MM.1S (cell line): ENCODE results near the gene NDUFS8.

Source experiments
- DNase-seq: peaks from one replicate; pipeline ENCODE4 v3.0.0-alpha.2; 2015
- H2AFZ ChIP-seq: fragments of 300-600 bp; sonication (generic); 2 replicates; pipeline ENCODE4 v1.6.0; 2016; ENCODE audit warnings: antibody characterized with exemption, low read length
- H3F3A ChIP-seq: fragments of 300-600 bp; sonication (generic); 2 replicates; pipeline ENCODE4 v1.6.1; 2016; ENCODE audit warnings: mild to moderate bottlenecking, antibody characterized with exemption, low read length, moderate library complexity, mixed read lengths; ENCODE audit not compliant: insufficient read depth
- H3K27ac ChIP-seq: fragments of 300-600 bp; sonication (generic); 2 replicates; pipeline ENCODE4 v1.5.1; 2016; ENCODE audit warnings: mild to moderate bottlenecking, low read length
- H3K27me3 ChIP-seq: fragments of 300-600 bp; sonication (generic); replicated peaks from 2 replicates; pipeline ENCODE4 v1.6.0; 2016; ENCODE audit warnings: low read length; ENCODE audit not compliant: insufficient read depth
- H3K36me3 ChIP-seq: fragments of 300-600 bp; sonication (generic); replicated peaks from 2 replicates; pipeline ENCODE4 v1.6.1; 2016; ENCODE audit warnings: mild to moderate bottlenecking, low read length, mixed read lengths; ENCODE audit not compliant: insufficient read depth
- H3K4me1 ChIP-seq: fragments of 300-600 bp; sonication (generic); 2 replicates; pipeline ENCODE4 v1.6.1; 2016; ENCODE audit warnings: low read length, mixed read lengths
- H3K4me2 ChIP-seq: fragments of 300-600 bp; sonication (generic); 2 replicates; pipeline ENCODE4 v1.6.0; 2016; ENCODE audit warnings: low read depth, low read length
- H3K4me3 ChIP-seq: fragments of 300-600 bp; sonication (generic); 2 replicates; pipeline ENCODE4 v1.5.1; 2016; ENCODE audit warnings: low read length, mixed read lengths
- H3K79me2 ChIP-seq: fragments of 300-600 bp; sonication (generic); 2 replicates; pipeline ENCODE4 v1.6.1; 2016; ENCODE audit warnings: mixed run types, low read length, mixed read lengths
- H3K9ac ChIP-seq: fragments of 300-600 bp; sonication (generic); 2 replicates; pipeline ENCODE4 v1.6.1; 2016; ENCODE audit warnings: low read length, mixed read lengths
- H3K9me2 ChIP-seq: fragments of 300-600 bp; sonication (generic); replicated peaks from 2 replicates; pipeline ENCODE4 v1.6.1; 2016; ENCODE audit warnings: mild to moderate bottlenecking, low read length, mixed read lengths; ENCODE audit not compliant: insufficient read depth
- H3K9me3 ChIP-seq: fragments of 300-600 bp; sonication (generic); replicated peaks from 2 replicates; pipeline ENCODE4 v1.6.1; 2016; ENCODE audit warnings: mild to moderate bottlenecking, low read length, mixed read lengths; ENCODE audit not compliant: insufficient read depth
- H4K20me1 ChIP-seq: fragments of 300-600 bp; sonication (generic); 2 replicates; pipeline ENCODE4 v1.6.1; 2016; ENCODE audit warnings: mild to moderate bottlenecking, low read length, moderate library complexity, mixed read lengths; ENCODE audit not compliant: insufficient read depth
- CTCF ChIP-seq: fragments of 300-600 bp; sonication (generic); IDR thresholded peaks from 2 replicates; pipeline ENCODE4 v1.5.1; 2016; ENCODE audit warnings: antibody characterized with exemption, low read length, mixed read lengths
- EZH2 ChIP-seq: fragments of 300-600 bp; sonication (generic); optimal IDR thresholded peaks from 2 replicates; pipeline ENCODE3; 2017; ENCODE audit warnings: low read depth, mild to moderate bottlenecking, antibody characterized with exemption, low read length, mixed read lengths
- EZH2phosphoT487 ChIP-seq: fragments of 300-600 bp; sonication (generic); IDR thresholded peaks from 2 replicates; pipeline ENCODE4 v1.6.1; 2018; ENCODE audit warnings: antibody characterized with exemption, low read length

Gene NDUFS8

GRCh38 chr11:68024508-68024907 lies 6.0 kb upstream of the NDUFS8 start:
- Histone ChIP-seq H2AFZ (no peak overlapping the region), H3K4me3 (no peak overlapping the region), H3K4me1 (peaks cover 11% of the 10 kb centered on the region), H3K27me3 (no peaks in the 10 kb centered on the region), H3K4me2 (no peak overlapping the region), H3F3A (no peaks in the 10 kb centered on the region), H3K9ac (no peak overlapping the region), H3K9me2 (no peaks in the 10 kb centered on the region), H3K79me2 (peaks cover 13% of the 10 kb centered on the region), H3K9me3 (no peaks in the 10 kb centered on the region), H3K27ac (no peak overlapping the region), H3K36me3 (no peaks in the 10 kb centered on the region), H4K20me1 (no peaks in the 10 kb centered on the region)
- TF ChIP-seq EZH2phosphoT487 (no peak), EZH2 (no peak), CTCF (no peak)
- no peak for DNase-seq

DNA sequence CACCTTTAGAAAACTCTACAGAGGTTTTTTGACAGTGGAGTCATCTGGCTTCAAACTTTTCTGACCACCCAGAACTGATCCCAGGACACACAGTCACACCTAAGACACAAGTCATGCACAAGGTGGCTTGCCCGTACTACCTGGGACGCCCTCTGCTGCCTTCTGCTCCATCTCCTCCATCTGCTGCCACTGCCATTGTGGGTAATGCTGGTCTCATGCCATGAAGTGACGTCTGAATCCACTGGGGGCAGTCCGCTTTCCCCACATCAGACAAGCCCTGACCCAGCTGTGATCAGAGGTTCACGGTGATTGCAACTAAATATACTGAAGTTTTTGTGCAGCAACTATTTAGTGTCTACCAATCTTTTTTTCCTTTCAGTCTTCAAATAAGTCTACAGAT lies 5.4 kb upstream of the NDUFS8 start:
- no peak overlapping the region for H3K9ac ChIP-seq
- H4K20me1 ChIP-seq = no peaks in the 10 kb centered on the region
- H3K4me2 ChIP-seq = no peak overlapping the region
- no peaks in the 10 kb centered on the region for H3F3A ChIP-seq
- no peak overlapping the region for H3K4me3 ChIP-seq
- no peak overlapping the region for H3K27ac ChIP-seq
- peaks cover 13% of the 10 kb centered on the region for H3K4me1 ChIP-seq
- no peaks in the 10 kb centered on the region for H3K9me3 ChIP-seq
- no peaks in the 10 kb centered on the region for H3K27me3 ChIP-seq
- H3K36me3 ChIP-seq = no peaks in the 10 kb centered on the region
- TF ChIP-seq CTCF = no peak; the same call in 1 of the 2 replicates
- TF ChIP-seq EZH2 = no peak
- TF ChIP-seq EZH2phosphoT487 = no peak
- no peak overlapping the region for H2AFZ ChIP-seq
- H3K79me2 ChIP-seq = peaks cover 17% of the 10 kb centered on the region
- H3K9me2 ChIP-seq = no peaks in the 10 kb centered on the region
- DNase-seq = no peak

GRCh38 chr11:68026391-68027105 lies 3.9 kb upstream of the NDUFS8 start:
- Histone ChIP-seq H3K4me2 (no peak overlapping the region), H3F3A (no peaks in the 10 kb centered on the region), H3K9ac (no peak overlapping the region), H3K9me2 (no peaks in the 10 kb centered on the region), H3K4me3 (no peak overlapping the region), H3K4me1 (peaks cover 6% of the 10 kb centered on the region), H3K36me3 (no peaks in the 10 kb centered on the region), H3K27ac (no peak overlapping the region), H2AFZ (no peak overlapping the region), H3K27me3 (no peaks in the 10 kb centered on the region), H3K79me2 (peaks cover 27% of the 10 kb centered on the region), H3K9me3 (no peaks in the 10 kb centered on the region), H4K20me1 (no peaks in the 10 kb centered on the region)
- TF ChIP-seq EZH2phosphoT487 = no peak
- TF ChIP-seq CTCF = no peak
- TF ChIP-seq EZH2 = no peak
- DNase-seq = no peak
